Transverse colon (tissue), 4 donors: ENCODE measurements around the gene S100A16. TPM values are rescaled to one million over a fixed set of nuclear protein-coding genes. Genes with fewer than 3 reads are reported as not detected.

Experiments
- DNase-seq: peaks from one replicate; pipeline ENCODE4 v3.0.0-alpha.2; 2019
- H3K27ac ChIP-seq, 4 donors: fragments of 200-600 bp; sonication (generic); 2 replicates each; pipeline ENCODE4 v1.5.1; 2016 to 2018; ENCODE audit warnings: inconsistent platforms in 4 of 4
- H3K27me3 ChIP-seq: fragments of 200-600 bp; sonication (generic); 2 replicates; pipeline ENCODE4 v1.5.1; 2017; ENCODE audit warnings: inconsistent platforms
- H3K36me3 ChIP-seq, 4 donors: fragments of 200-600 bp; sonication (generic); 2 replicates each; pipeline ENCODE4 v1.5.1; 2017 to 2019; ENCODE audit warnings: inconsistent platforms in 4 of 4
- H3K4me1 ChIP-seq, 4 donors: fragments of 200-600 bp; sonication (generic); 2 replicates each; pipeline ENCODE4 v1.5.1; 2017 to 2020; ENCODE audit warnings: inconsistent platforms in 4 of 4
- H3K4me3 ChIP-seq, 4 donors: fragments of 200-600 bp; sonication (generic); 1 replicate in 1 of 4; 2 replicates in 3 of 4; pipeline versions ENCODE4 v1.5.1 to v1.6.1; 2017 to 2019; ENCODE audit warnings: inconsistent platforms in 4 of 4
- H3K9me3 ChIP-seq, 2 donors: fragments of 200-600 bp; sonication (generic); 2 replicates each; pipeline ENCODE4 v1.5.1; 2017 to 2019; ENCODE audit warnings: inconsistent platforms in 2 of 2
- CTCF ChIP-seq, 5 experiments: fragments of 200-600 bp in 3 of 5; fragments of 450-650 bp in 2 of 5; sonication (generic) in 3 of 5; IDR thresholded peaks; 1 replicate in 2 of 5; 2 replicates in 3 of 5; pipeline ENCODE4 v1.5.1; 2016 to 2017; ENCODE audit warnings: antibody characterized with exemption in 5 of 5, inconsistent platforms in 3 of 5, mild to moderate bottlenecking in 2 of 5, moderate library complexity in 1 of 5
- EP300 ChIP-seq: sonication (generic); formaldehyde crosslinking; IDR thresholded peaks from one replicate; pipeline ENCODE4 v1.6.1; 2017; ENCODE audit warnings: antibody characterized with exemption, low read depth
- POLR2A ChIP-seq: fragments of 450-650 bp; IDR thresholded peaks from one replicate; pipeline ENCODE4 v1.6.1; 2016; ENCODE audit warnings: antibody characterized with exemption, mild to moderate bottlenecking, moderate library complexity
- POLR2AphosphoS5 ChIP-seq, 3 donors: sonication (generic); formaldehyde crosslinking; IDR thresholded peaks; one replicate each; pipeline ENCODE4 v1.6.1; 2016; ENCODE audit warnings: antibody characterized with exemption in 3 of 3
- WGBS, 2 donors: methylation state at CpG; one replicate each; pipeline ENCODE4 v1.1.5; 2018; ENCODE audit warnings: low coverage in 1 of 2; 5-methylcytosine and 5-hydroxymethylcytosine counted together
- in situ Hi-C, 4 donors: fragments of 200-750 bp; cut with MboI; loops; one replicate each; pipeline versions ENCODE4 v1.15.0 to v1.15.1; 2017; ENCODE audit warnings: low sequenced_read_pairs in 3 of 4, low pct_ligation_motif_present in 1 of 4, low pct_unique_long_range_greater_than_20kb in 1 of 4
- intact Hi-C: fragments of 100-400 bp; cut with DNase I; formaldehyde crosslinking; loops from one replicate; pipeline ENCODE4 v1.15.1; 2023; ENCODE audit warnings: low total_unique reads
- total RNA-seq, 4 donors: library from RNA; depleted of rRNA; stranded (reverse); fragments of >200 nt; gene quantifications; one replicate each; pipeline ENCODE4 v1.1.0, GENCODE V29; 2016

Gene S100A16
- total RNA-seq, 4 donors from 2014 or later = 181 to 223 (median 196) TPM

- Histone ChIP-seq H3K9me3 (no peaks in the 10 kb centered on the region), H3K27me3 (no peaks in the 10 kb centered on the region), H3K4me3 (no peak overlapping the region), H3K4me1 (peaks cover 20 to 55% (median 46%) of the 10 kb centered on the region in 4 donors), H3K27ac (peak overlapping the region in 3 of 4 donors; percentile 23 to 42 (median 23)), H3K36me3 (peaks cover 0 to 4% (median under 1%) of the 10 kb centered on the region in 4 donors)
- 67 to 70% methylated on average over 4 to 10 of the region's 10 CpGs for WGBS, 2 donors
- in situ Hi-C loops = no loop called here
- DNase-seq = no peak
- no peak for TF ChIP-seq CTCF (IDR thresholded peaks at IDR 0.05)
- no peak for TF ChIP-seq POLR2A
- intact Hi-C loops = no loop called here
Measured at GRCh38 chr1:153631047-153632022, 18.4 kb upstream of the S100A16 start.

- WGBS, 2 donors = 82 to 90% methylated on average over 2 to 7 of the region's 7 CpGs
- TF ChIP-seq POLR2A (no peak), POLR2AphosphoS5 (IDR thresholded peaks at IDR 0.05) (no peak)
- DNase-seq = no peak
- peaks cover 13 to 55% (median 41%) of the 10 kb centered on the region in 4 donors for H3K4me1 ChIP-seq
- no peak overlapping the region for H3K4me3 ChIP-seq
- peak overlapping the region in 1 of 4 donors; percentile 23 for H3K27ac ChIP-seq
- intact Hi-C loops (no loop called here), in situ Hi-C loops (no loop called here)
- H3K9me3 ChIP-seq = no peaks in the 10 kb centered on the region
- no peaks in the 10 kb centered on the region for H3K27me3 ChIP-seq
- no peaks in the 10 kb centered on the region for H3K36me3 ChIP-seq
Measured at GRCh38 chr1:153630384-153630783, 17.4 kb upstream of the S100A16 start.

- 100% methylated on average over 1 of the region's 1 CpG; no CpG with 5 or more reads in 1 of the 2 donors for WGBS, 2 donors
- Histone ChIP-seq H3K9me3 (no peaks in the 10 kb centered on the region), H3K4me1 (peaks cover 12 to 54% (median 36%) of the 10 kb centered on the region in 4 donors), H3K27me3 (no peaks in the 10 kb centered on the region), H3K36me3 (no peaks in the 10 kb centered on the region), H3K4me3 (no peak overlapping the region), H3K27ac (no peak overlapping the region)
- TF ChIP-seq EP300 = no peak
- no peak for TF ChIP-seq POLR2AphosphoS5 (IDR thresholded peaks at IDR 0.05)
- TF ChIP-seq CTCF (IDR thresholded peaks at IDR 0.05) = no peak
- TF ChIP-seq POLR2A = no peak
- DNase-seq = no peak
- intact Hi-C loops (no loop called here), in situ Hi-C loops (no loop called here)
Measured at GRCh38 chr1:153629971-153630370, 17.0 kb upstream of the S100A16 start.

GRCh38 chr1:153629343-153629665, 16.4 kb upstream of the S100A16 start:
- no peak for TF ChIP-seq EP300
- TF ChIP-seq CTCF (IDR thresholded peaks at IDR 0.05) = no peak
- no peak for TF ChIP-seq POLR2A
- TF ChIP-seq POLR2AphosphoS5 (IDR thresholded peaks at IDR 0.05) = no peak
- DNase-seq = no peak
- H3K27ac ChIP-seq = no peak overlapping the region
- H3K27me3 ChIP-seq = no peaks in the 10 kb centered on the region
- H3K4me3 ChIP-seq = no peak overlapping the region
- no peaks in the 10 kb centered on the region for H3K9me3 ChIP-seq
- WGBS, 2 donors = 86 to 93% methylated on average over 1 to 5 of the region's 5 CpGs
- peaks cover 14 to 57% (median 35%) of the 10 kb centered on the region in 4 donors for H3K4me1 ChIP-seq
- in situ Hi-C loops = no loop called here
- intact Hi-C loops = no loop called here
- no peaks in the 10 kb centered on the region for H3K36me3 ChIP-seq
